Measurements from ENCODE around the gene PPT2. TPM values are rescaled to one million over a fixed set of nuclear protein-coding genes. Genes with fewer than 3 reads are reported as not detected.
"Not testable (repeated sequence)": the region's sequence is repeated elsewhere in the genome, so short reads cannot be mapped to it uniquely, and the experiment has no call there.

The PPT2 gene
- total RNA-seq, 2 experiments from 2014 or later = 8.7 to 8.9 TPM

DNA sequence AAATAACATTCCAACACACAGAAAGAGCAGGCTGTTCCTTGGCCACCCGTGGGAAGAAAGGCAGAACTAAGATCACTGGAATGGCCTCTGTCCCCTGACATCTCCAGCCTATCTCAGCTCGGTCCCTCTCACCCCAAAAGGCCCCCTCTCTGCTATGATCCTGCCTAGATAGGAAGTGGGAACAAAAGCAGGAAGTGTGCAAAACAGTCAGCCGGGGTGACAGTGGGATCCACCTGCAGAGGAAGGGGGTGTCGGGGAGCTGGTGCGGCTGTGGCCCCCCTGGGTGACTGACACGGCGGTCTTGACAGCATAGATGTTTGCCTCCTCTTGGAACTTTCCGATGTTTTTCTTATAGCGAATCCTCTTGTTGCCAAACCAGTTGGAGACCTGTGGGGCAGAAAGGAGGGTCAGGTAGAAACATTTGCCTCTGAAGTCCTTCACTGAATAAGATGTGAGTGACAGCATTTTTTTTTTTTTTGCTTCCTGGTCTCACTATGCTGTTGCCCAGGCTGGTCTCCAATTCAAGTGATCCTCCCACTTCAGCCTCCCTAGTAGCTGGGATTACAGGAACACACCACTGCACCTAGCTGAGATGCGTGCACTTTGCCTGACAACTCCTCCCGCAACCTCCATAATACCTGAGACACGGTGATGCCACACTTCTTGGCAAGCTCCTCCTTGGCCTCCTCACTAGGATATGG is 33.2 kb downstream of the PPT2 start:
- H3K36me3 Mint-ChIP-seq (ENCODE audit: low read depth) = peaks cover 80% of the 10 kb centered on the region
- peaks cover 45% of the 10 kb centered on the region for H3K4me1 Mint-ChIP-seq (ENCODE audit: low read depth)
- peak in 1 of 14 experiments; percentile 31 for DNase-seq
- H3K27me3 Mint-ChIP-seq = no peaks in the 10 kb centered on the region
- H3K9me3 Mint-ChIP-seq = no peaks in the 10 kb centered on the region
- TF ChIP-seq, protein P1, sequence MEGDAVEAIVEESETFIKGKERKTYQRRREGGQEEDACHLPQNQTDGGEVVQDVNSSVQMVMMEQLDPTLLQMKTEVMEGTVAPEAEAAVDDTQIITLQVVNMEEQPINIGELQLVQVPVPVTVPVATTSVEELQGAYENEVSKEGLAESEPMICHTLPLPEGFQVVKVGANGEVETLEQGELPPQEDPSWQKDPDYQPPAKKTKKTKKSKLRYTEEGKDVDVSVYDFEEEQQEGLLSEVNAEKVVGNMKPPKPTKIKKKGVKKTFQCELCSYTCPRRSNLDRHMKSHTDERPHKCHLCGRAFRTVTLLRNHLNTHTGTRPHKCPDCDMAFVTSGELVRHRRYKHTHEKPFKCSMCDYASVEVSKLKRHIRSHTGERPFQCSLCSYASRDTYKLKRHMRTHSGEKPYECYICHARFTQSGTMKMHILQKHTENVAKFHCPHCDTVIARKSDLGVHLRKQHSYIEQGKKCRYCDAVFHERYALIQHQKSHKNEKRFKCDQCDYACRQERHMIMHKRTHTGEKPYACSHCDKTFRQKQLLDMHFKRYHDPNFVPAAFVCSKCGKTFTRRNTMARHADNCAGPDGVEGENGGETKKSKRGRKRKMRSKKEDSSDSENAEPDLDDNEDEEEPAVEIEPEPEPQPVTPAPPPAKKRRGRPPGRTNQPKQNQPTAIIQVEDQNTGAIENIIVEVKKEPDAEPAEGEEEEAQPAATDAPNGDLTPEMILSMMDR (IDR thresholded peaks at IDR 0.05) = no peak
- H3K27ac Mint-ChIP-seq = peak overlapping the region; percentile 91
- ATAC-seq (ENCODE audit: poor library complexity) = no peak
- H3K27ac ChIP-seq (ENCODE audit: low read depth in 1 of 2, low read length in 2 of 2) = peak overlapping the region; percentile 54 to 69
- POLR2A ChIA-PET = interaction anchor here (0.9 to 12.1 kb wide), 3 partner anchors 8 to 785 kb away, joined by 3 to 242 read pairs (median 11); partner anchors contain the start of genes AGPAT1 and RNF5
- H3K4me3 ChIP-seq (ENCODE audit: low read length) = no peak overlapping the region
- H3K36me3 ChIP-seq (ENCODE audit: insufficient read depth, low read length) = peaks cover 64% of the 10 kb centered on the region
- intact Hi-C loops (cut with DNase I, micrococcal nuclease) = no loop called here
- no peaks in the 10 kb centered on the region for H3K9me3 ChIP-seq (ENCODE audit: control insufficient read depth in 1 of 2, insufficient read depth in 1 of 2, low read length in 2 of 2)
- no peaks in the 10 kb centered on the region for H3K27me3 ChIP-seq (ENCODE audit: control insufficient read depth in 1 of 2, insufficient read depth in 2 of 2, low read length in 2 of 2)
- H3K4me3 Mint-ChIP-seq = peak overlapping the region; percentile 82
- CTCF ChIA-PET = no interaction called here
- peaks cover 58% of the 10 kb centered on the region for H3K4me1 ChIP-seq (ENCODE audit: insufficient read depth, low read length)

DNA sequence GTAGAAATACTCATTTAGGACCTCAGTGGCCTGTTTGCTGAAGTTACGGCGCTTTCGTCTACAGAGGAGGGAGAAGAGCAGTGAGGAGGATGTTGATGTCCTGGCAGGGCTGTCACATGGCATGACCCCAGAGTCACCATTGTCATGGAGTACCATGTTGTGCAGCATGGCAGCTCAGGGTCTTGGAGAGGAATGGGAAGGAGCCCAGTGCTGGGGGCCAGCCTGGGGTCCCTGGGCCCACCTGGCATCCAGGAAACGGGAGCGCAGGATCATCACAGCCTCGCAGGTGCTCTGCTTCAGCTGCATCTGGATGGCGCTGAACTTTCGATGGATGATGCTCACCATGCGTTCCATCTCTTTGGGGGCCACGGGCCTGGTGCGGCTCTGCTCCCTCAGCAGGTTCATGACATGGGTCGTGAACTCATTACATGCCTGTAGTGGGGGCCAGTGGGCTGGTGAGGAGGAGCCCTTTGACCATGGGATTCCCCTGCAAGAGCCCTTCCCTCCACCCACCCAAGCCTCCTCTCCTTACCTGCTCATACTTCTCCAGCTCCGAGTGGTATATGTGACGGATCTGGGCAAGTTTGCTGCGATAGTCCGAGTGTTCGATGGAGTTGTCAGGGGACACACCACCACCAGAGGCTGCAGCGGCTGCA is 33.9 kb downstream of the PPT2 start:
- Histone ChIP-seq H3K27ac (ENCODE audit: low read depth in 1 of 2, low read length in 2 of 2) (peak overlapping the region; percentile 72 to 93), H3K36me3 (ENCODE audit: insufficient read depth, low read length) (peaks cover 57% of the 10 kb centered on the region), H3K4me1 (ENCODE audit: insufficient read depth, low read length) (peaks cover 54% of the 10 kb centered on the region), H3K4me3 (ENCODE audit: low read length) (peak overlapping the region; percentile 96)
- Mint-ChIP-seq H3K27ac (peak overlapping the region; percentile 91), H3K4me1 (ENCODE audit: low read depth) (peaks cover 48% of the 10 kb centered on the region), H3K4me3 (peak overlapping the region; percentile 82), H3K36me3 (ENCODE audit: low read depth) (peaks cover 80% of the 10 kb centered on the region)
- H3K27me3 ChIP-seq (ENCODE audit: control insufficient read depth in 1 of 2, insufficient read depth in 2 of 2, low read length in 2 of 2); H3K9me3 Mint-ChIP-seq; H3K27me3 Mint-ChIP-seq; intact Hi-C loops (cut with DNase I, micrococcal nuclease); H3K9me3 ChIP-seq (ENCODE audit: control insufficient read depth in 1 of 2, insufficient read depth in 1 of 2, low read length in 2 of 2); DNase-seq; ATAC-seq (ENCODE audit: poor library complexity); CTCF ChIA-PET: not testable (repeated sequence)
- POLR2A ChIA-PET = interaction anchor here (0.9 to 12.1 kb wide), 3 partner anchors 8 to 784 kb away, joined by 3 to 242 read pairs (median 11); partner anchors contain the start of genes AGPAT1 and RNF5

DNA sequence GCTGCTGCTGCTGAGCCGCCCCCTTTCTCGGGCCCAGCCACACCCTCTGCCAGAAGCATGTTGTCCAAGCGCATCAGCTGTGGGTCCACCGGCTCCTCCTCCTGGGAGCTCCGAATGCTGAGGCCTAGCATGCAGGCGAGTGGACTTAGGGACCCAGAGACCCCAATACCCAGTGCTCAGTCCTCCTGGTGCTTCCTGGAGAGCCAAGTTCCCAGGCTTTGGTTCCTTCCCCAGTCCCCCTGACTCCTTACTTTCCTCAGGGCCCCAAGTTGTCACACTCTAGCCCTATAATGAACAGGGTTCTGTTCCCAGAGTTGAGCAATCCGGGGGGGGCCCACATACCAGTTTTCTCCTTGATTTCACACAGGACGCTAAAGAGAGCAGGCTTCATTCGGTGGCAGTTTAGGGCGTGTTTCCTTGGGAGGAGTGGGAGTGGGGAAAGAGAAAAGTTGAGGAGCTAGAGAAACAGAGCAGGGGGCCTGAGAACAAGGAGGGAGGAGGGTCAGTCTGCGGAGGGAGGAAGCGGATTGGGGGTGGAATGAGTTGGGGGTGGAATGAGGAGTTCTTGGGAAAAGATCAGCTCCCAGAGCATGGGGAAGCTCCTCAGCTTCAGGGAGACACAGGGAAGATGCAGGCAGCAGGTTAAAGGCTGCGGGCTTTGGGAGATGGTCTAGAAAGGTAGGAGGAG is 34.6 kb downstream of the PPT2 start:
- POLR2A ChIA-PET = interaction anchor here (0.9 to 12.1 kb wide), 3 partner anchors 9 to 784 kb away, joined by 3 to 242 read pairs (median 4); partner anchors contain the start of genes AGPAT1 and RNF5
- peaks cover 61% of the 10 kb centered on the region for H3K4me1 ChIP-seq (ENCODE audit: insufficient read depth, low read length)

More for the DNA sequence above, 34.6 kb downstream of the PPT2 start:
- intact Hi-C loops (cut with DNase I, micrococcal nuclease) = no loop called here
- Mint-ChIP-seq H3K4me1 (ENCODE audit: low read depth) (peaks cover 54% of the 10 kb centered on the region), H3K4me3 (peak overlapping the region; percentile 98), H3K36me3 (ENCODE audit: low read depth) (peaks cover 78% of the 10 kb centered on the region), H3K27ac (peak overlapping the region; percentile 91), H3K9me3 (no peaks in the 10 kb centered on the region), H3K27me3 (no peaks in the 10 kb centered on the region)
- TF ChIP-seq, protein P1 (IDR thresholded peaks at IDR 0.05) = no peak
- DNase-seq = no peak
- peak overlapping the region; percentile 72 to 93 for H3K27ac ChIP-seq (ENCODE audit: low read depth in 1 of 2, low read length in 2 of 2)
- peak overlapping the region; percentile 96 for H3K4me3 ChIP-seq (ENCODE audit: low read length)
- no peak for ATAC-seq (ENCODE audit: poor library complexity)
- H3K9me3 ChIP-seq (ENCODE audit: control insufficient read depth in 1 of 2, insufficient read depth in 1 of 2, low read length in 2 of 2) = no peaks in the 10 kb centered on the region
- H3K36me3 ChIP-seq (ENCODE audit: insufficient read depth, low read length) = peaks cover 50% of the 10 kb centered on the region
- no peaks in the 10 kb centered on the region for H3K27me3 ChIP-seq (ENCODE audit: control insufficient read depth in 1 of 2, insufficient read depth in 2 of 2, low read length in 2 of 2)
- CTCF ChIA-PET = no interaction called here

Measured in CD4-positive, alpha-beta T cell (primary cell).